Raji (cell line): ENCODE results near the gene SPIB.
A peak's percentile ranks its signal among the peaks of the same experiment; 100 is the strongest.

ENCODE experiments used
- POLR2A ChIP-seq: IDR thresholded peaks from 2 replicates; pipeline ENCODE4 v1.6.1; 2011; ENCODE audit warnings: low read depth, low read length, control low read depth; ENCODE audit not compliant: insufficient read depth

SPIB gene

GRCh38 chr19:50418176-50419021 is at the start of gene SPIB:
SPIB (plus strand) TSS chr19:50418938; CDS start chr19:50418963, 25 bp downstream.
- peak; percentile 97 for TF ChIP-seq POLR2A

GRCh38 chr19:50371914-50372475 is 46.7 kb upstream of the SPIB start:
- no peak for TF ChIP-seq POLR2A

- peak; percentile 73 for TF ChIP-seq POLR2A
Observed at GRCh38 chr19:50376166-50377050, 42.3 kb upstream of the SPIB start, which contains the start of gene NR1H2. NR1H2 (plus strand) TSS chr19:50376457; CDS start chr19:50377606, 1,149 bp downstream.

- TF ChIP-seq POLR2A, result no peak
Observed at GRCh38 chr19:50377051-50377461, 41.7 kb upstream of the SPIB start.

GRCh38 chr19:50377517-50377916 is 41.2 kb upstream of the SPIB start:
- TF ChIP-seq POLR2A, result no peak

- no peak for TF ChIP-seq POLR2A
Observed at GRCh38 chr19:50378169-50378862, 40.4 kb upstream of the SPIB start.

- TF ChIP-seq POLR2A, result no peak
Observed at GRCh38 chr19:50378863-50379236, 39.9 kb upstream of the SPIB start.

GRCh38 chr19:50379602-50380001 is 39.1 kb upstream of the SPIB start:
- TF ChIP-seq POLR2A, result no peak

GRCh38 chr19:50380137-50380536 is 38.6 kb upstream of the SPIB start:
- no peak for TF ChIP-seq POLR2A

- no peak for TF ChIP-seq POLR2A
Observed at GRCh38 chr19:50380751-50381151, 38.0 kb upstream of the SPIB start.

- TF ChIP-seq POLR2A, result no peak
Observed at GRCh38 chr19:50381881-50382729, 36.6 kb upstream of the SPIB start.

- TF ChIP-seq POLR2A, result no peak
Observed at GRCh38 chr19:50383001-50383851, 35.5 kb upstream of the SPIB start.

GRCh38 chr19:50383852-50384684 is 34.7 kb upstream of the SPIB start, which contains the start of gene POLD1:
POLD1 (plus strand) TSS chr19:50384347; CDS start chr19:50398852, 14,505 bp downstream.
- TF ChIP-seq POLR2A, result peak; percentile 80
